ENCODE data around the gene HOXB9. TPM values are rescaled to one million over a fixed set of nuclear protein-coding genes. Genes with fewer than 3 reads are reported as not detected.
A peak's percentile ranks its signal among the peaks of the same experiment; 100 is the strongest.

HOXB9 gene
- total and polyA plus RNA-seq, 9 of the 15 experiments (the other 6 are each of a cell fraction or from before 2014, with no cell fraction given) = 3.1 to 196 (median 77.6) TPM

GRCh38 chr17:48575673-48576478 lies 50.3 kb downstream of the HOXB9 start (continued):
- 0 out of 2 replicates have a peak, but pooled peaks have one; percentile 17 for TF ChIP-seq ZBTB40 (IDR thresholded peaks at IDR 0.05)
- no peak for TF ChIP-seq ZBTB40 (CRISPR knock-in tag; IDR thresholded peaks at IDR 0.05)
- peak in 1 of 2 experiments; percentile 15; a peak in 1 of 4 replicates for TF ChIP-seq ZNF639 (CRISPR knock-in tag; conservative IDR thresholded peaks at IDR 0.05 in 1 of 2, IDR thresholded peaks at IDR 0.05 in 1 of 2)
- TF ChIP-seq MYNN (IDR thresholded peaks at IDR 0.05) = no peak
- no peak for TF ChIP-seq MYNN (CRISPR knock-in tag; IDR thresholded peaks at IDR 0.05)
- peak; percentile 21; the same call in 1 of the 2 replicates for TF ChIP-seq SUPT5H (IDR thresholded peaks at IDR 0.05)
- no peak for TF ChIP-seq ZNF512 (tag; IDR thresholded peaks at IDR 0.05)
- no peak for TF ChIP-seq PCBP2 (IDR thresholded peaks at IDR 0.05; ENCODE audit: low read depth, low read length, poor library complexity, severe bottlenecking)
- TF ChIP-seq ZFP30 (CRISPR knock-in tag; IDR thresholded peaks at IDR 0.05; ENCODE audit: borderline replicate concordance) = no peak
- TF ChIP-seq MITF (IDR thresholded peaks at IDR 0.05) = no peak
- TF ChIP-seq ZNF224 (CRISPR knock-in tag; IDR thresholded peaks at IDR 0.05) = no peak
- no peak for TF ChIP-seq E2F5 (CRISPR knock-in tag; IDR thresholded peaks at IDR 0.05)

Measured in K562 (cell line).